Germinal center (tissue), 1 donor: Measurements from ENCODE around the gene PRRT1.

ENCODE experiments used
- DNase-seq: peaks from one replicate; pipeline ENCODE4 v3.0.0; 2012; ENCODE audit warnings: mixed read lengths, low spot score

Gene PRRT1

DNA sequence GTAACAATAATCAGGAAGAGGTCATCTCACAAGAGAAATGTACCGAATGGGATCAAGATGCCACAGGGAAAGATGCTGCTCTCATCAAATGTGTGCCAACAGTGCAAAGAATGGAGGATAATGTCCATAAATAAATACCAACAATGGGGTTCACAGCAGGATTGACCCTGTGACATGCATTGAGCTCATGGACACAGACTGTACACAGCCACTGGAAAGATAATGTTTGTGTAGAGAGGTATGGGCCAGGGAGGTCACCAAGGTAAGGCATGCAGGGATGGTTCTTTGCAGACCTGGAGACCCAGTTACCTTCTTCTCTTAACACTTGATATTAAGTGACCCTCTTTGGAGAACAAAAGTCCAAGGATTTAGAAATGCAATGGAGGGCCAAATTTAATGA, 22.7 kb upstream of the PRRT1 start:
- no peak for DNase-seq

DNA sequence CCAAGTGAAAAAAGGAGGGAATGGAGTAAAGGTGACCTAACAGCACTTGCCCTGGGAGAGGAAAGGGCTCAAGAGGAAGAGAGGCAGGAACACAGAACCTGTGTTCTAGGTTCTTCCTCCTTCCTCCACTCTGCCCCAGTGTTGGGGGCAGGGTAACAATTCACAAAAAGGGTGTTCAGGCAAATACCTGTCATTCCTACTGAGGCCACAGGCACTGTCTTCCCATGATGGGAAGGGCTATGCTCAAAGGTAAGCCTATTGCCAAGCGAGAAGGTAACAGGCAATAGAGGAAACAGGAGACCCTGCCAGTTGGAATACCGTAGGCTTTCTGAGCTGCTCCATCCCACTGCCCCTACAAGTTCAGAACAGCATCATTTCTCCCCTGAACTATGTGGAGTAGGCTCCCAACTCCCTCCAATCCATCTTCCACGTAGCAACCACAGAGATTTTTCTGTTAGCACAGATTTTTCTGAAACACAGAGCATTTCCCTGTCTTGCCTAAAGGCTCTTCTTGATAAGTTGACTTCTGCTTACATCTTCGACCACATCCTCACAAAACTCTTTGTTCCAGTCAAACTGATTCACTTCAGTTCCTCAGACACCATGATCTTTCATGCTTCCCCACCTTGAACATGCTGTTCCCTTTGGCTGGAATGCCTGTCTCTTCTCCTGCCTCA, 21.4 kb upstream of the PRRT1 start:
- no peak for DNase-seq

DNA sequence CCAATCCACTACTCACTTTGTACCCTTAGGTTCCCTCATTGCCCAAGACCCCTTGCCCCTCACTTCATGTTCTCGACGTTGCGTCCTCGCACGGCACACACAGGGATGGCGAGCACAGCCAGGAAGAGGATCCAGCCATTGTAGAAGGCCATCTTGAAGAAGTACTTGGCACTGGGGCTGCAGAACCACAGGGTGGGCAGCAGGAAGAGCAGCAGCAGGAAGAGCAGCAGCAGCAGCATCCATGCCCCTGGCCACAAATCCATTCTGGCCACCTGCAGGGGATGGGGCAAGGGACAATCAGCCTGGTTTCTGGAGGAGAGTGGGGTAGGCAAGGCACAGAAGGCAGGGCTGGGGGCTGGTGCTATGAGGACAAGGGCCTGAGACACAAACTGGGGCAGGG, 19.5 kb upstream of the PRRT1 start:
- DNase-seq: no peak

DNA sequence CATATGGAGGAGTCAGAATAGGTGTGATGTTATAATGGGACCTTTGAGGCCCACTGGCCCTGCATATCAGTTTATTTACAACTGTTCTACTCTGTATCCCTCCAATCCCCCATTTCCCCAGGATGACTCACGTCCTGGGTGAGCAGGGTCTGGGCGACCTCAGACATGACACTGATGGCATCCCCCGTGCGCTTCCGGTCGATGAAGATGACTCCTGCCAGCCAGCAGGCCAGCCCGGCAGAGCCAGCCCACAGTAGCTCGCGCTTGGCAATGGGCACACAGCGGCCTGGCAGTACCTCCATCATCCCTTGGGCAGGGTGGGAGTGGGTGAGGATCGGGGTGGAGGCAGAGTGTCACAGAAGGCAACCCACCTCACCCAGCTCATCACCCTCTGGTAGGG, 18.6 kb upstream of the PRRT1 start:
- no peak for DNase-seq

DNA sequence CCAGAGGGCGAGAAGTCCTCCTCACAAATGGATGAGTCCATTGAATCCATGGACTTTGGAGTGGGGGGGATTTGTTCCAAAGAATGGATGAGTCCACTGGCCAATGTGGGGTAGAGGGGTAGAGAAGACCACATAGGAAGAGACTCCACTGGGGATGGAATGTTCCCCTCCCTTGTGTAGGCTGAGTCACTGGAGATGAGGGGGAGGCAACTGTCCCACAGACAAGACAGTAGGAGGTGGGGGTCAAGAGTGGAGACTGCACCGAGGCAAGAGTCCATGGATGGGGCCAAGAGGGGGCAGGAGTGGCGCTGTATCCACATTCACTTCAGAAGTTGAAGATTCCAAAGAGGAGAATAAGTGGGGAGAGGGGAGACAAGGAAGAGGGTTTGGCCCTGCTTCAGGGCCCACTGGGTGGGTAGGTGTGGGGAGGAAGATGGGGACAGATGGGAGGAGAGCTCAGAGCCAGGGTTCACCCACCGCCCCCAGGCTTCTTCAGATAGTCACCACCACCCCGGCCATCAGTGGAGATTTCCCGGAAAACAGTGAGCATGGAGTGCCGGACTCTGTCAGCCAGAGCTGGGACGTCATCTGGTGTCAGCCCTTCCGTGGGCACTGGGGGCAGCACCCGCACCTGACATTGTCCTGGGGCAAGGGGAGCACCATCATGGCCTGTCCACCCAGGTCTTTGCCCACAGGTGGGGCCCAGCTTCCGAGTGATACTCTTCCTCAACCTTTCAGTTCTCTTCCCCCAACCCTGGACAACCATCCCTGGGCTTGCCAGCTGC, 17.3 kb upstream of the PRRT1 start:
- no peak for DNase-seq

DNA sequence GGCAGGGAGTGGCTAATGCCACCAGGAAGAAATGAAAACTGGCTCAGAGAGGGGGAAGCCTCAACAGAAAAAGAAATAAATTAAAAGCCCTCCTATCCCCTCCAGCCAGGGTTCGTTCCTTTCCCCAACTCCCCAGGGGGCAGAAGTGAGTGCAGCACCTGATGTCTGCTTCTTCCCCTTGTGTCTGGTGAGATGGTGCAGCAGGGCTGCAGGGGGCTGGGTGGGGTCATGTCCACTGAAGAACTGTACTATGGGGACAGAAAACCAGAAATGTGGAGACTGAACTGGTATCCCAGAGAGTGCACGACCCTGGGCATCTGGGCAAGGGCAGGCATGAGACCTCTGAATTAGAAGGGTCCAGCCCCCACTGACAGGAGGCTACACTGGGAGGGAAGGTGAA, 16.6 kb upstream of the PRRT1 start:
- DNase-seq: no peak

DNA sequence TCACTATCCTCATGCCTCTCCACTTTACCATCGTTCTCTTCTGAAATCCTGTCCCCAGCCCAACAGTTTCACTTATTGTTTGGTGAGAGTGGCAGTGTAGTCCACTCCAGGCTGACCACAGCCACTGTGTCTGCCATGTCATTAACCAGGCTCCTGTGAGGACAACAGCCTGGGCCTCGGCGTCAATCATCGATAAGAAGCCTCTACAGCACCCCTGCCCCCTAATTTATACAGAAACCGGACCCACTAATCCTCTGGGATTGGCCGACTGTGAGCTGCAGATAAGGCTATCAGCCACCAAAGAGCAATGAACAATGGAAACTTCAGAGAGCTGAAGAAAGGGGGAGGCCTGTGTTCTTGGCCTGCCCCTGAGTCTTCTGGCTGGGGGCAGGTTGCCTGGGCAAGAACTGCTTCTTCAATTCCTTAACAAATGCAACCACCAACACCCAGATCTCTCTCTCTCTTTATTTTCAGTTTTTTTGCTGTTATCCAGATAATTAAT, 16.1 kb upstream of the PRRT1 start:
- no peak for DNase-seq

DNA sequence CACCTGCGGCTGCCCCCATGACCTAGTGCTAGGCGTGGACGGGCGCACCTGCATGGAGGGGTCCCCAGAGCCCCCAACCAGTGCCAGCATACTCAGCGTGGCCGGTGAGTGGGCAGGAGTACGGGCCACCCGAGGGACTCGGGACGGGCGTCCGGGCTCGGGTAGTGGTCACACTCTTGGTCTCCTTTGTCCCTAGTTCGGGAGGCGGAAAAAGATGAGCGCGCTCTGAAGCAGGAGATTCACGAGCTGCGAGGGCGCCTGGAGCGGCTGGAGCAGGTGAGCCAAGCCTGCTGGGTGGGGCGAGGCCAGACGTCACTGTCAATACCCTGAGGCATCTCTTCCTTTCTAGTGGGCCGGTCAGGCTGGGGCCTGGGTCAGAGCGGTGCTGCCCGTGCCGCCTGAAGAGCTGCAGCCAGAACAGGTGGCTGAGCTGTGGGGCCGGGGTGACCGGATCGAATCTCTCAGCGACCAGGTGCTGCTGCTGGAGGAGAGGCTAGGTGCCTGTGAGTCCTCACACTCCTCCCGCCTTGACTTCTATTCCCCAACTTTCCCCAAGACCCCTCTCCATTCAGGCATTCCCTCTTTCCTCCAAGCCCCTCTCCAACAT, 15.5 kb upstream of the PRRT1 start:
- no peak for DNase-seq

DNA sequence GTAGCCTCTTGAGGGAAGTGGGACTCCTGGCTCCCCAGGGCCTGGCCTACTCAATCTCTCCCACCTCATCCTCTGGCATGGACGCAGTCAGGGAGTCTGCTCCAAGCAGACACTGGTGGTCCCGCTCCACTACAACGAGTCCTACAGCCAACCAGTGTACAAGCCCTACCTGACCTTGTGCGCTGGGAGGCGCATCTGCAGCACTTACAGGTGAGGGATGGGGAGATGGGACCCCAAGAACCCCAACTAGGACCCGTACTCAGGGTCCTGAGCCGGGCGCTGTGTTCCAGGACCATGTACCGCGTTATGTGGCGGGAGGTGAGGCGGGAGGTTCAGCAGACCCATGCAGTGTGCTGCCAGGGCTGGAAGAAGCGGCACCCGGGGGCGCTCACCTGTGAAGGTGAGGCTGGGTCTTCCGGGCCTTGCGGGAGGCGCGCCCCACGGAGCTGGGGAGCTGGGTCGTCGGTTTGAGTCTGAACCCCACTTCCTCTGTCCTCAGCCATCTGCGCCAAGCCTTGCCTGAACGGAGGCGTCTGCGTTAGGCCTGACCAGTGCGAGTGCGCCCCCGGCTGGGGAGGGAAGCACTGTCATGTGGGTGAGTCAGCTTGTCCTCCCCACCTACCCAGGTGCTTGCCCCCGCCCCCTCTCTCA, 14.8 kb upstream of the PRRT1 start:
- DNase-seq: no peak

DNA sequence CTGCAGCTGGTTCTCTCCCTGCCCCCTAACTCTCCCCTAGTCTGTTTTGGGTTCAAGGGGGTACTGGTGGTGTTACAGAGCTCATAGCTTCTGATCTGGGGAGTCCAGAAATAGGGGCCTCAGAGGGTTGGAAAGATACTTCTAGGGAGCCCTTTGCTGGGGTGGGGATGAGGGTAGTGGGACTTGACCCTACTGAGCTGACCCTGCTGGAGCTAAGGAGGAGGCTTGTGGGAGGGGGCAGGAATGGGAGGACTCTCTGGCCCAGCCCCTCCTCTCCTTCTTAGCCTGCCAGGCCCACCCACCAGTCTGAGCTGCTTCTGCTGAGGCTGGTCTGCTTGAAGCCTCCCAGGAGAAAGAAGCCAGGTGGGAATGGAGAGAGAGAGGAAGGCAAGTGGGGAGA, 12.6 kb upstream of the PRRT1 start, which contains the start of gene EGFL8:
Gene EGFL8, plus strand, starts transcription at position 301 of the 400 bp plus-strand sequence. CDS start 1,571 bp downstream, outside the sequence.
- no peak for DNase-seq

DNA sequence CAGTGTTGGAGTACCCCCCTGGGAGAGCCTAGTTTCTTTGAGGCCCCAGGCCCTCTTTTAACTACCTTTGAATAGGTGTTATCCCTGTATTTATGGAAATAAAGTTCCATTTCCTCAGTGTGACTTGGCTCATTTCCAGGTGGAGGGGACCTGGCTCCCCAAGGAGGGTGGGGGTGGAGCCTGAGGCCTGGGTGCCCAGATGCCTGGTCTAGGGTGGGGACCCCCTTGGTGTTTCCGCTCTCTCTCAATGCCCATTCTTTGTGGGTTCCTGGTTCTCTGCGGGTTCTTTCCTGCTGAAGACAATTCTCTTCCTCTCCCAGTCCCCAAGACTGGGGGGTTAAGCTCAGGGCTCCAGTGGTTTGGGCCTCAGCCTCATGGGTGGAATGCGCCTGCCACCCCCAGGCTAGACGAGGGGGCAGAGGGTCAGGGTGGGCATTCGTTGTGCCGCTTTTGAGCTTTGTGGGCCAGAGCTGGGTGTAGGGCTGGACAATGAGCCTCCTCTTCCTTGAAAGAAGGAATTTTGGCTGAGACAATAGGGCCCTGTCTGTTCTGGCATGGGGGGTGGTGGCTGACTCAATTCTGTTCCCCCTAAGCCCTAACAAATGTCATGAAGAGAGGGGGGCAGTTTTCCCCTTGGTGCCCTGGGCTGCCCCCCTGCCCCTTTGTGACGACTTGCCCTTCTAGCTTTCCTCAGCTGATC, 12.0 kb upstream of the PRRT1 start:
- DNase-seq: no peak

DNA sequence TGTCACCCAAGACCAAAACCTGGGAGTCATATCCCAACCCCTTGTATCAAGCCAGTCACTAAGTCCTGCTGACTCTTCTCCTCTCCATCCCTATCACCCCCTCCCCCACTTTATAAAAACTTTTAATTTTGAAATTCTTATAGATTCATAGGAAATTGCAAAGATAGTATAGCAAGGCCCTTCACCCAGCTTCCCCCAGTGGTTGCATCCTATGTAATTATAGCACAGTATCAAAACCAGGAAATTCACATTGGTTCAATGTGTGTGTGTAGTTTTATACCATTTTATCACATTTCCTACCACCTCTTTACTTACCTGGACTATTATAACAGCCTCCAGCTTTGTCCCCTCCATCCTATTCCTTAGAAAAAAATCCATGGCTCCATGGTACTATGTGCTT, 6.3 kb upstream of the PRRT1 start:
- no peak for DNase-seq

DNA sequence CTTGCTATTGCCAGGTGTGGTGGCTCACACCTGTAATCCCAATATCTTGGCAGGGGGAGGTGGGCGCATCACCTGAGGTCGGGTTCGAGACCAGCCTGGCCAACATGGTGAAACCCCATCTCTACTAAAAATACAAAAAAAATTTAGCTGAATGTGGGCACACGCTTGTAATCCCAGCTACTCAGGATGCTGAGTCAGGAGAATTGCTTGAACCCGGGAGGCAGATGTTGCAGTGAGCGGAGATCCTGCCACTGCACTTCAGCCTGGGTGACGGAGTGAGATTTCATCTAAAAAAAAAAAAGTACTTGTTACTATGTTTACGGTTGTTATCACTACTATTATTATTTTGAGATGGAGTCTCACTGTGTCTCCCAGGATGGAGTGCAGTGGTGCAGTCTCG, 5.2 kb upstream of the PRRT1 start:
- DNase-seq: no peak

DNA sequence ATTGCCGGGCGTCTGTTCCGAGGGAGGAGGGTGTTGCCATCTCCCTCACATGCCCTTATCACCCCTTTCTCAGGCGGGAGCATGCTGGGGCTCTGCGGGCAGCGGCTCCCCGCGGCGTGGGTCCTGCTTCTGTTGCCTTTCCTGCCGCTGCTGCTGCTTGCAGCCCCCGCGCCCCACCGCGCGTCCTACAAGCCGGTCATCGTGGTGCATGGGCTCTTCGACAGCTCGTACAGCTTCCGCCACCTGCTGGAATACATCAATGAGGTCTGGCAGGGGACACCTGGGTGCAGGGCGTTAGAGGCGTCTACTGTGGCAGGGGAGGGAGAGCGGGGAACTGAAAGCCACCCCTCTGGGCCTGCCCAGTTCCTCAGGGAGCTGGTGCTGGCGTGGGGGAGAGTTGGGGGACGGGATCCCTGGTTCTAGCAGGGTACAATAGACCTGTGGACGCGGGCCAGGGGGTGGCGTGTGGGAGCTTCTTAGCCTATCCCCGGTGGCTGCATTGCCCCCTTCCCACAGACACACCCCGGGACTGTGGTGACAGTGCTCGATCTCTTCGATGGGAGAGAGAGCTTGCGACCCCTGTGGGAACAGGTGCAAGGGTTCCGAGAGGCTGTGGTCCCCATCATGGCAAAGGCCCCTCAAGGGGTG, 2.9 kb upstream of the PRRT1 start:
- peak; percentile 85 for DNase-seq

DNA sequence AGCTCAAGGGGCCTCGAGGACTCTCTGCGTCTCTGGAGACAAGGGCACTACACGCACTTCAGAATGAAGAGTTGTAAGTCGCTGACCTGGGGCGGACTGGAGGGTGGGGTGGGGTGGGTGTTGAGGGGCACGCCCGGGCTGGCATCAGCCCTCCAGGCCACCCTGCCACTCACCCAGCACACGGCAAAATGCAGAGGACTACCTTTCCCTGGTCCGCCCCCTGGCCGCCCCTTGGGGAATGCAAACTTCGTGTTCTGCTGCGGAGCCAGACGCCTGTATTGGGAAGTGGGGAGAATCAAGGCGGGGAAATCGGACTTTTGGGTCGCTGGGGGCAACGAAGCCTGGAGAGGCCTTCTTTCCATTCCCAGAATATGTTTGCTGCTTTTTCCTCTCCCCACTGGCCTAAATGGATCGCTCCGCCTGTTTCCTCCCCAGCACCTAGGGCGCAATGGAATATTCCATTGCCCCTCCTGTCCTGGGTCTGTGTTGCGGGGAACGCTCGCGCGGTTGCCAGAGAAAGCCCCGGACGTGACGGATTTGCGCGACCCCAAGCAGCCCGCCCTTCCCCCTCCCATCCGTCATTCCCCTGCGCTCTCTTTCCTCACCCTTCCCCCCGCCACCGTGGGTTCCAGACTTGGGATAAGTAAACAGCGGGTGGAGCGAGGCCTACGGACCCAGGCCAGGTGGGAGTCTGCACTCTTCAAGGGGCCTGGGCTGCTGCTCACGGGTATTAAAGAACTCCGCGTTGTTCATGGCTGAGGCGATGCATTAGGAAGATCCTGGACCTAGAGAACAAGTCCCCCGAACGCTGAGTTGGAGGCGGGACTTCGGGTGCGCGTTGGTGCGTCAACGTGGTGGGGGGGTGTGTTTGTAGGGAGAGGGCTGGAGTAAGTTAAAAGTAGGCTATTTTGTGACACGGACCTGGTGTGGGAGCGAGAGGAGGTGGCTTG, 2.1 kb upstream of the PRRT1 start, which contains the start of gene PPT2:
Gene PPT2, plus strand, starts transcription at position 578 of the 950 bp plus-strand sequence. CDS start 454 bp downstream, outside the sequence.
- peak; percentile 37 for DNase-seq

DNA sequence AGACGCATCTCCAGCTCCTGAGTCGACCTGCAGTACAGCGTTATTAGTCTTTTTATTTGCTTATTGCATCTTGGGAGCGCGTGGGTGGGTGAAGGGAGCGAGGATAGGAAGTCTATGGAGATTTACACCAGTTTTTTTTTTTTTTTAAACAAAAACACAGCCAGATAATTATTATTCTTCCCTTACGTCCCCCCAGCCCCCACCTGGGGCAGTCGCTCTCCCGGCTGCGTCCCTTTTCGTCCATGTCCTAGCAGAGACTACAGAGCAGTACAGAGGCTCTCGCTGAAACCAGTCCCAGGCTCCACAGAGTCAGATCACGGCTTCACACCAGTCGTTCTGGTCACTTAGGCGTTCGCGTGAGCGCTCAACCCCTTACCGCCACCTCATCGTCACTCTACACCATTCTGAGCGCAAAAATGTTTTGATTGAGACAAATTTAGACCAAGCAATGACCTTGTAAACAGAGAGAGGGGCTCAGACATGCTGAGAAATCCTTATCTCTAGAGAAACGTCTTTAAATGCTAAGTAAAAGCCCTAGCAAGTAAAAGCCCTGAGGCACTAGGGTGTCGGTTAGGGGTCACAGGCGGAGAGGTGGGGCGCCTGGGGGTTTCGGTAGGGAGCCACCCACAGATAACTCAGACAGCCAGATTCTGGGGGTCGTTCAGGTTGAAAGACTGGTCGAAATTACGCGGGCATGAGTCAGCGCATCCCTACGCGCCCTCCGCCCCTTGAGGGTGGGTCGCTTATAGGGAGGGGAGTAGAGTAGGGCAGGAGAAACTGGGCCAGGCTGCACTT, 1.2 kb upstream of the PRRT1 start:
- no peak for DNase-seq

DNA sequence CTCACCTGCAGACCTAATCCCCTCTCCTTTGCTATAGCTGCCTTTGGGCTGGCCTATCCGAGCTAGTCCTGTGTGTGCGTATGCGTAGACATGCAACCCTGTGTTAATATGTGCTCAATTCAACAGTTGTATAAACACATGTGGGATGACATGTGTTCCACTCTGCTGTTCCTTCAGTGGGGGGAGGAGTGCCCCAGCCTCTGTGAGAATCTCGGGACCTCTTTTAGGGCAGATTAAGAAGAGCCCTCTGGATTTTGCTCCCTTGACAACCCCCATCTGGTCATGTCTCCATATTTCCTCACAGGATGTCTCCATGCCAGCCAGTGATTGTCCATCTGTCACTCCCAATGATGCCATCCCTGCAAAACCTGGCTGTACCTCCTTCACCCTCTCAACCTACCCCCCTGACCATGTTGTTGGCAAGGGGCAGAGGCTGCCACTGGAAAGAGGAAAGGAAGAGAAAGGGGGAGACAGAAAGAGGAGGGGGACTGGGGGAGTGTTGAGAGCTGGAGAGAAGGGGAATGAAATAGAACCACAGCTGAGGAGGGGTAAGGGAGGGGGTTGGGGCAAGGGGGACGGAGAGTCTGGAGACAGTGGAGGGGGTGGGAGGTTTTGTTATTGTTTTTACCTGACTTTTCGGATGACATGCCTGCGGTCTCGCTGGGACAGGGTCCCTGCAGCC, 417 bp downstream of the PRRT1 start:
- no peak for DNase-seq
